KOPT-K1 (cell line): ENCODE data around the gene LMAN2.

ENCODE experiments used
- H3K27ac ChIP-seq: fragments of 200-600 bp; sonication (generic); 2 replicates; pipeline ENCODE4 v1.5.1; 2016; ENCODE audit warnings: antibody characterized with exemption, mild to moderate bottlenecking, low read depth, low read length; ENCODE audit not compliant: poor library complexity, severe bottlenecking
- H3K36me3 ChIP-seq: fragments of 200-600 bp; sonication (generic); 2 replicates; pipeline ENCODE4 v1.5.1; 2017; ENCODE audit warnings: antibody characterized with exemption, mild to moderate bottlenecking, low read length, moderate library complexity; ENCODE audit not compliant: insufficient read depth
- H3K9me3 ChIP-seq: fragments of 200-600 bp; sonication (generic); 2 replicates; pipeline ENCODE4 v1.5.1; 2017; ENCODE audit warnings: antibody characterized with exemption, low read length, mild to moderate bottlenecking; ENCODE audit not compliant: insufficient read depth, poor library complexity, severe bottlenecking

Gene LMAN2

GRCh38 chr5:177371120-177372033, 19.9 kb upstream of the LMAN2 start:
- peaks cover 70% of the 10 kb centered on the region for H3K36me3 ChIP-seq
- H3K27ac ChIP-seq: no peak overlapping the region
- no peaks in the 10 kb centered on the region for H3K9me3 ChIP-seq

GRCh38 chr5:177370488-177371119, 19.1 kb upstream of the LMAN2 start:
- H3K9me3 ChIP-seq: no peaks in the 10 kb centered on the region
- peaks cover 71% of the 10 kb centered on the region for H3K36me3 ChIP-seq
- no peak overlapping the region for H3K27ac ChIP-seq

- H3K9me3 ChIP-seq: no peaks in the 10 kb centered on the region
- H3K27ac ChIP-seq: no peak overlapping the region
- H3K36me3 ChIP-seq: peaks cover 71% of the 10 kb centered on the region
Measured at GRCh38 chr5:177369645-177370440, 18.4 kb upstream of the LMAN2 start.

- Histone ChIP-seq H3K27ac (no peak overlapping the region), H3K9me3 (no peaks in the 10 kb centered on the region)
Measured at GRCh38 chr5:177368869-177369644, 17.6 kb upstream of the LMAN2 start.

GRCh38 chr5:177367981-177368868, 16.8 kb upstream of the LMAN2 start:
- no peak overlapping the region for H3K27ac ChIP-seq
- peaks cover 62% of the 10 kb centered on the region for H3K36me3 ChIP-seq
- no peaks in the 10 kb centered on the region for H3K9me3 ChIP-seq

More at GRCh38 chr5:177368869-177369644, 17.6 kb upstream of the LMAN2 start:
- H3K36me3 ChIP-seq: peaks cover 71% of the 10 kb centered on the region

- H3K36me3 ChIP-seq: peaks cover 57% of the 10 kb centered on the region
- H3K9me3 ChIP-seq: no peaks in the 10 kb centered on the region
- no peak overlapping the region for H3K27ac ChIP-seq
Measured at GRCh38 chr5:177367323-177367848, 15.9 kb upstream of the LMAN2 start.

GRCh38 chr5:177366528-177367322, 15.3 kb upstream of the LMAN2 start:
- Histone ChIP-seq H3K9me3 (no peaks in the 10 kb centered on the region), H3K36me3 (peaks cover 51% of the 10 kb centered on the region), H3K27ac (no peak overlapping the region)

- H3K9me3 ChIP-seq: no peaks in the 10 kb centered on the region
- H3K36me3 ChIP-seq: peaks cover 44% of the 10 kb centered on the region
- no peak overlapping the region for H3K27ac ChIP-seq
Measured at GRCh38 chr5:177365845-177366527, 14.5 kb upstream of the LMAN2 start.

- no peak overlapping the region for H3K27ac ChIP-seq
Measured at GRCh38 chr5:177364159-177364962, 12.9 kb upstream of the LMAN2 start.

GRCh38 chr5:177363565-177363964, 12.1 kb upstream of the LMAN2 start:
- Histone ChIP-seq H3K27ac (peak overlapping the region; percentile 62), H3K9me3 (no peaks in the 10 kb centered on the region), H3K36me3 (peaks cover 23% of the 10 kb centered on the region; the same call in 1 of the 2 replicates)

More at GRCh38 chr5:177364159-177364962, 12.9 kb upstream of the LMAN2 start:
- Histone ChIP-seq H3K9me3 (no peaks in the 10 kb centered on the region), H3K36me3 (peaks cover 31% of the 10 kb centered on the region)

- H3K36me3 ChIP-seq: peaks cover 16% of the 10 kb centered on the region; the same call in 1 of the 2 replicates
- no peaks in the 10 kb centered on the region for H3K9me3 ChIP-seq
- peak overlapping the region; percentile 62 for H3K27ac ChIP-seq
Measured at GRCh38 chr5:177362610-177363507, 11.4 kb upstream of the LMAN2 start.
